ENCODE results near the gene GPRC5C.

DNA sequence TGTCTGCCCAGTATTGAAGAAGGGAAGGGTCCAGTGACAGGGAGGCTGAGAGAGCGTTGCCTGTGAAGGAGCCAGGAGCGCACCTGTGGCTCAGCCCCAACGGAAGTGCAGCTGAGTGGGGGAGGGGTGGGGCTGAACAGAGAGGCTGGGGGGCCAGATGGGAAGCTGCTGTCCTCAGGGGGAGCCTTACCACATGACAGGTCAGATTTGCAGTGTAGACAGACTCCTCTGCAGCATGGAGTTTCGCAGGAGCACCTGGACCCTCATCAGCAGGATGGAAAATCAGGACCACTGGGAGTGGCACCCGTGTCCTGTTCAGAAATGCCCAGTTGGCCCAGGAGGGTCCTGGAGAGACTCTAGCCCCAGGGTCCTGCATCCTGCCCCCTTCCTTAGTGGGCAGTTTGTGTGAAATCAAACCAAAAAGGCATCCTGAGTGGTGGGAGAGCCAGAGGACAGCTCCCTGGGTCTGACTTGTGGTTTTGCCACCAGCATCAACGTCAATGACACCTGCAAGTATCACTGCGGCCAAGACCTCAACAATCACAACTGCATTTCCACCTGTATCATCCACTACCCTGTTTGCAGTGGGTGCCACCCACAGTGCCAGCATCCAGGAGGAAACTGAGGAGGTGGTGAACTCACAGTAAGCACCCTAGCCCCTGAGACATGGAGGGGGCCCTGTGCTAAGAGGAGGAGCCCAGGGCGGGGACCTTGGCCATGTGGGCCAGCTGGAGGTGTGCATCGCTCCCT, 42.3 kb downstream of the GPRC5C start:
- TF ChIP-seq SAP30 (IDR thresholded peaks at IDR 0.05; ENCODE audit: insufficient read depth, insufficient replicate concordance, low read length) (no peak), SRF (IDR thresholded peaks at IDR 0.05; ENCODE audit: low read depth, low read length) (no peak), SP1 (IDR thresholded peaks at IDR 0.05; ENCODE audit: low read depth, low read length) (no peak), TAF7 (optimal IDR thresholded peaks at IDR 0.05; ENCODE audit: borderline replicate concordance, low read depth, low read length) (no peak), JUN (IDR thresholded peaks at IDR 0.05; ENCODE audit: low read depth, low read length) (no peak), EZH2 (IDR thresholded peaks at IDR 0.05; ENCODE audit: low read depth, low read length, severe bottlenecking) (no peak), POLR2AphosphoS5 (IDR thresholded peaks at IDR 0.05; ENCODE audit: low read depth, low read length) (no peak), FOSL1 (IDR thresholded peaks at IDR 0.05; ENCODE audit: insufficient read depth, low read depth, low read length) (no peak), GABPA (IDR thresholded peaks at IDR 0.05; ENCODE audit: borderline replicate concordance, insufficient read depth, low read length) (no peak)
- TF ChIP-seq, protein P1, sequence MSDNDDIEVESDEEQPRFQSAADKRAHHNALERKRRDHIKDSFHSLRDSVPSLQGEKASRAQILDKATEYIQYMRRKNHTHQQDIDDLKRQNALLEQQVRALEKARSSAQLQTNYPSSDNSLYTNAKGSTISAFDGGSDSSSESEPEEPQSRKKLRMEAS (IDR thresholded peaks at IDR 0.05) = no peak
- TF ChIP-seq, protein P2, sequence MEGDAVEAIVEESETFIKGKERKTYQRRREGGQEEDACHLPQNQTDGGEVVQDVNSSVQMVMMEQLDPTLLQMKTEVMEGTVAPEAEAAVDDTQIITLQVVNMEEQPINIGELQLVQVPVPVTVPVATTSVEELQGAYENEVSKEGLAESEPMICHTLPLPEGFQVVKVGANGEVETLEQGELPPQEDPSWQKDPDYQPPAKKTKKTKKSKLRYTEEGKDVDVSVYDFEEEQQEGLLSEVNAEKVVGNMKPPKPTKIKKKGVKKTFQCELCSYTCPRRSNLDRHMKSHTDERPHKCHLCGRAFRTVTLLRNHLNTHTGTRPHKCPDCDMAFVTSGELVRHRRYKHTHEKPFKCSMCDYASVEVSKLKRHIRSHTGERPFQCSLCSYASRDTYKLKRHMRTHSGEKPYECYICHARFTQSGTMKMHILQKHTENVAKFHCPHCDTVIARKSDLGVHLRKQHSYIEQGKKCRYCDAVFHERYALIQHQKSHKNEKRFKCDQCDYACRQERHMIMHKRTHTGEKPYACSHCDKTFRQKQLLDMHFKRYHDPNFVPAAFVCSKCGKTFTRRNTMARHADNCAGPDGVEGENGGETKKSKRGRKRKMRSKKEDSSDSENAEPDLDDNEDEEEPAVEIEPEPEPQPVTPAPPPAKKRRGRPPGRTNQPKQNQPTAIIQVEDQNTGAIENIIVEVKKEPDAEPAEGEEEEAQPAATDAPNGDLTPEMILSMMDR (IDR thresholded peaks at IDR 0.05; ENCODE audit: control extremely low read depth in 1 of 3, insufficient read depth in 1 of 3, low read depth in 1 of 3, low read length in 3 of 3) = no peak
